H1 (cell line): Measurements from ENCODE around the gene CHCHD6. TPM values are rescaled to one million over a fixed set of nuclear protein-coding genes. Genes with fewer than 3 reads are reported as not detected.

Experiments used
- polyA plus RNA-seq, 7 experiments: library from polyadenylated mRNA; depleted of rRNA in 3 of 7; stranded (reverse) in 5 of 7; unstranded in 2 of 7; fragments of >200 nt in 5 of 7; fragments of 200-250 nt in 2 of 7; gene quantifications; 1 replicate in 5 of 7; 2 replicates in 1 of 7; 4 replicates in 1 of 7; pipeline versions ENCODE4 v1.2.1 to v1.2.3, GENCODE V29; 2011 to 2013; ENCODE audit warnings: missing spikeins in 2 of 7, mixed read lengths in 2 of 7
- total RNA-seq: library from RNA; stranded (reverse); fragmentation: NEBNext Ultra II Directional; extraction: Animal tissue kit (Norgen Biotek cat#: 25700); gene quantifications from 2 replicates; pipeline ENCODE4 v1.2.1, GENCODE V29; 2021
- TF ChIP-seq, protein P1 (sequence below): IDR thresholded peaks from 2 replicates; pipeline ENCODE4 v1.6.1; 2012; ENCODE audit warnings: low read length, inconsistent platforms

The CHCHD6 gene
- total and polyA plus RNA-seq, 2 of the 8 experiments (the other 6 are each of a cell fraction or from before 2014, with no cell fraction given) = 32.4 to 37.6 TPM

DNA sequence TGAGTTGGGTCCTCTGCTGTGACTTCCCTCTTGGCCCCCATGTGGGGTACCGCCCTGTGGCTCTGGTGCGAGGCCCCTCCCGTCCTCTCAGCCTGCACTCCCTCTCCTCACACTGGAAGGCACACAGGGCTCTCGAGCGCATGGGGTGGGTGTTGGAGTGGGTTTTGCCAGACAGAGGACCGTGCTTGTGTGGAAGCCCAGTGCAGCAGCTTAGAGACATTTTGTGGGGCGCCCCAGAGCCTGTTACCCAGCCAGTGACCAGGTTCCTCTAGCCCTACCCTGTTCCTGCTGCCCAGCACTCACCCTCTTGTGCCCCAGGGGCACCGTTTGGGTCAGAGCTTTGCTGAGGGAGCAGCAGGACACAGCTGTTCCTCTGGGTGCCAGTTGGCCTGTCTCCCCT lies 288.7 kb downstream of the CHCHD6 start (continued):
- TF ChIP-seq, protein P1, sequence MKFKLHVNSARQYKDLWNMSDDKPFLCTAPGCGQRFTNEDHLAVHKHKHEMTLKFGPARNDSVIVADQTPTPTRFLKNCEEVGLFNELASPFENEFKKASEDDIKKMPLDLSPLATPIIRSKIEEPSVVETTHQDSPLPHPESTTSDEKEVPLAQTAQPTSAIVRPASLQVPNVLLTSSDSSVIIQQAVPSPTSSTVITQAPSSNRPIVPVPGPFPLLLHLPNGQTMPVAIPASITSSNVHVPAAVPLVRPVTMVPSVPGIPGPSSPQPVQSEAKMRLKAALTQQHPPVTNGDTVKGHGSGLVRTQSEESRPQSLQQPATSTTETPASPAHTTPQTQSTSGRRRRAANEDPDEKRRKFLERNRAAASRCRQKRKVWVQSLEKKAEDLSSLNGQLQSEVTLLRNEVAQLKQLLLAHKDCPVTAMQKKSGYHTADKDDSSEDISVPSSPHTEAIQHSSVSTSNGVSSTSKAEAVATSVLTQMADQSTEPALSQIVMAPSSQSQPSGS = no peak
- TF ChIP-seq, all 59 proteins: peak for 0
